DMS114 treated with DMSO at 0.1 percent for 48 hours (cell line): Measurements from ENCODE around the gene TMEM219.
"Not testable (repeated sequence)": the region's sequence is repeated elsewhere in the genome, so short reads cannot be mapped to it uniquely, and the experiment has no call there.

Experiments
- DNase-seq: peaks from one replicate; lab custom pipeline; 2025; ENCODE audit not compliant: unreplicated experiment; lab: John Stamatoyannopoulos, UW

Gene TMEM219

DNA sequence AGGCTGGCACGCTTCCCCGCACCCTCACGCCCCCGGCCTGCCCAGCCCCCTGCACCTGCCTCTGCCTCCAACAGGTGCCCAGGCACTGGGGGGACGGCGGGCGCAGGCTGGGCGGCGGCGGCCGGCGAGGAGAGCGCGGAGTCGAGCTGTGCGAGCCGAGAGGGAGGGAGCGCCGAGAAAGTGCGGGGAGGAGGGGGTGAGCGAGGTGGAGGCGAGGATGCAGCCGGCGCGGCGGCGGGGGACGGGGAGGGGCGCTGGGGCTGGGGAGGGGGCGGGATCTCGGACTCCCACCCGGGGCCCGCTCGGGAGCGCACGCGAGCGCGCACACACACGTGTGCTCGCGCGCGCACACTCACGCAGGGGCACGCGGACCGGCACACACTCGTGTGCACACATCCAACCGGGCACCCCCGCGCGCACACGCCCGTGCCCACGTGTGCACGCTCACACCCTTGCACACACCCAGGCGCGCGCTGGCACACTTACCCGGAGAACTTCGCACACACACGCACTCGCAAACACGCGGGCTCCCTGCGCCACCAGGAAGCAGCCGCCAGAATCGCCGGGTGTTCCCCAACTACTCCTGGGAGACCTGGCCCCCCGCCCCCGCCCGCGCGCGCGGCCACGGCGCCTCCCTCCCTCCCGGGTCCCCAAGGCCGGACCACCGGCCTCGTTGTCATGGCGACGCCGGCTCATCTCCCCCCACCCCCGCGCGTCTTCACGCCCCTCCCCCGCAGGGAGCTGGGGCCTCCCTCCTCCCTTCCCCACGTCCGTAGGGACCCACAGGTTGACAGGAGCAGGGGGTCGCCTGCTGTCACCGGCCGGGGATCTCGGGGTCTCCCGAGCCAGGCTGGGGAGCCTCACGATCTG is 49.2 kb downstream of the TMEM219 start, which contains the start of gene DOC2A:
Gene DOC2A (minus strand): TSS at position 184 of the 870 bp plus-strand sequence. CDS start 805 bp downstream, outside the sequence.
- no peak for DNase-seq

DNA sequence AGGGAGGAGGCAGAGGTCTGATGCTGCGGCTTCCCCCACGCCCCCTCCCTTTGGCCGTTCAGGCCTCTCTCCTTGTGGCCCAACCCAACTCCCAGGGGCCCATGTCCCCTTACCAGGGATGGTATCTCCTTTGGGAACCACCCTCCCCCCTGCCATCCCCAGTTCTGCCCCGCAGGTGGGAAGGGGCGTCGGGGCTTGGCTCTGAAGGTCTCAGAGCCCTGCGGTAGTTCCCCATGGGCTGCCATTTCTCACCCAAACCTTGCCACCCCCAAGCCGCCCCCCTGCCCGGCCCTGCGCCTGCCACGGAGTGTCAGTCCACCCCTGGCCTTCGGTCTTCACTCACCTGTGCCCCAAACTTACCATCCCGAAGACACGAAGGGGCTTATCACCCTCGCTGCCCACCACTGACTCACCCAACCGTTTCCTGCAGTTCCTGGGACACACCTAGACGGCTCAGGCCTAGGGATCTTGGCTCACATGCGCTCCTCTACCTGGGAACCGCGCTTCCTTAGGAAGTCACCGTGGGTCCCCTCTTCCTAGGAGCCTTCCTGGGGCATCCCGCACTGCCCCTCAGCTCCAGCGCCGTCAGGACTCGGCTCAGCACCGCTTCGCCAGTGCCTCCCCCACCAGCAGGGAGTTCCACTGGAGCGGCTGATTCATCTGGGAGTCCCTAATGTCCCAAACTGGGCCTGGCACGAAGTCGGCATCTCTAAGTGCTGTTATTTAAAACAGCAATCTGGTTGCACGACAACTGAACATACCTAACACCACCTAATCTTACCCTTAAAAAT is 50.0 kb downstream of the TMEM219 start:
- no peak for DNase-seq

DNA sequence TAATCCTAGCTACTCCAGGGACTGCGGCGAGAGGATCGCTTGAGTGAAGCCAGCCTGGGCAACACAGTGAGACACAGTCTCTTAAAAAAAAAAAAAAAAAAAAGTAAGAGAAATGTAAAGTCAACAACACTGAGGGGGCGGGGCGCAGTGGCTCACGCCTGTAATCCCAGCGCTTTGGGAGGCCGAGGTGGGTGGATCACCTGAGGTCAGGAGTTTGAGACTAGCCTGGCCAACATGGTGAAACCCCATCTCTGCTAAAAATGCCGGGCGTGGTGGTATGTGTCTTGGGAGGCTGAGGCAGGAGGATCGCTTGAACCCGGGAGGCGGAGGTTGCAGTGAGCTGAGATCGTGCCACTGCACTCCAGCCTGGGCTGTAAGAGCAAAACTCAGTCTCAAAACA is 50.7 kb downstream of the TMEM219 start:
- DNase-seq: not testable (repeated sequence)

DNA sequence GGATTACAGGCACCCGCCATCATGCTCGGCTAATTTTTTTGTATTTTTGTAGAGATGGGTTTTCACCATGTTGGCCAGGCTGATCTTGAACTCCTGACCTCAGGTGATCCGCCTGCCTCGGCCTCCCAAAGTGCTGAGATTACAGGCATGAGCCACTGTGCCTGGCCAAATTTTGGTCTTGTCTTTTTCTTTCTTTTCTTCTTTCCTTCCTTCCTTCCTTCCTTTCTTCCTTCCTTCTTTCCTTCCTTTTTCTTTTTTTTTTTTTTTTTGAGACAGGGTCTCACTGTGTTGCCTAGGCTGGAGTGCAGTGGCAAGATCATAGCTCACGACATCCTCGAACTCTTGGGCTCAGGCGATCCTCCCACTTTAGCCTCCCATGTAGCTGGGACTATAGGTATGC is 53.6 kb downstream of the TMEM219 start:
- not testable (repeated sequence) for DNase-seq

DNA sequence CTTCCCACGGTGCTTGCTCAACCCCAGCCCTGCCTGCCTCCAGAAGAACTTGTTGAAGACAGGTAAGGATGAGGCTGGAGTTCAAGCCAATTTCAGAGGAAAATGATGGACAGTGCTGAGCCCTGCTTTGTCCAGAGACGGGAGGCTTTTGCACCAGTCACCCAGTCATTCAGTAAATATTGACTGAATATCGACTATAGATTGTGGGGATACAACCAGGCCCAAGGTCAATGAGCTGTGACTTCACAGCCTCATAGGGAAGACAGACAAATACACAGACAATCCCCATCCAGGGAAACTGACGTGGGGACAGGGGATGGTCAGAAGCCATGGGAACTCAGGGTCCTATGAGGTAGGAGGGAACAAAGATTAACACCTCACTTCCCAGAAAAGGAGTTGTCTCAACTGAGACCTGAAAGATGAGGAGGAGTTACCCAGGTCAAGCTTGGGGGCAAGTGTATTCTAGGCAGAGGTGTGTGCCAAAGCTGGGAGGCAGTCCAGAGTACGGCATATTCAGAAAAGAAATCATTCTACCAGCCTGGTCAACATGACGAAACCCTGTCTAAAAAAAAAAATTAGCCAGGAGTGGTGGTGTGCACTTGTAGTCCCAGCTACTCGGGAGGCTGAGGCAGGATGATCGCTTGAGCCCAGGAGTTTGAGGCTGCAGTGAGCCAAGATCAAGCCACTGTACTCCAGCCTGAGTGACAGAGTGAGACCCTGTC is 54.8 kb downstream of the TMEM219 start:
- DNase-seq: no peak

DNA sequence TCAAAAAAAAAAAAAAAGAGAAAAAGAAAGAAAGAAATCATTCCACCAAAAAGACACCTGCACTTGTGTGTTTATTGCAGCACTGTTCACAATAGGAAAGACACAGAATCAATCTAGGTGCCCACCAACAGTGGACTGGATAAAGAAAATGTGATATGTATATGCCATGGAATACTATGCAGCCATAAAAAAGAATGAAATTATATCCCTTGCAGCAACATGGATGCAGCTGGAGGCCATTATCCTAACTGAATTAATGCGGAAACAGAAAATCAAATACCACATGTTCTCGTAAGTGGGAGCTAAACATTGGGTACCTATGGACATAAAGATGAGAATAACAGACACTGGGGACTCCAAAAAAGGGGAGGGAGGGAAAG is 55.4 kb downstream of the TMEM219 start:
- DNase-seq: no peak

DNA sequence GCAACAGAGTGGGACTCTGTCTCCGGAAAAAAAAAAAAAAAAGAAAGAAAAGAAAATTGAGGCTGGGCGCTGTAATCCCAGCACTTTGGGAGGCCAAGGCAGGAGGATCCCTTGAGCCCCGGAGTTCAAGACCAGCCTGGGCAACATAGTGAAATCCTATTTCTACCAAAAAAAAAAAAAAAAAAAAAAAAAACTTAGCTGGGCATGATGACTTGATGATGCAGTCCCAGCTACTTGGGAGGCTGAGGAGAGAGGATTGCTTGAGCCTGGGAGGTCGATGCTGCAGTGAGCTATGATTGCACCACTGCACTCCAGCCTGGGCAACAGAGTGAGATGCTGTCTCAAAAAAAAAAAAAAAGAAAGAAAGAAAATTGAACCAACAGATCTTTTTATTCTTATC is 56.1 kb downstream of the TMEM219 start:
- not testable (repeated sequence) for DNase-seq

DNA sequence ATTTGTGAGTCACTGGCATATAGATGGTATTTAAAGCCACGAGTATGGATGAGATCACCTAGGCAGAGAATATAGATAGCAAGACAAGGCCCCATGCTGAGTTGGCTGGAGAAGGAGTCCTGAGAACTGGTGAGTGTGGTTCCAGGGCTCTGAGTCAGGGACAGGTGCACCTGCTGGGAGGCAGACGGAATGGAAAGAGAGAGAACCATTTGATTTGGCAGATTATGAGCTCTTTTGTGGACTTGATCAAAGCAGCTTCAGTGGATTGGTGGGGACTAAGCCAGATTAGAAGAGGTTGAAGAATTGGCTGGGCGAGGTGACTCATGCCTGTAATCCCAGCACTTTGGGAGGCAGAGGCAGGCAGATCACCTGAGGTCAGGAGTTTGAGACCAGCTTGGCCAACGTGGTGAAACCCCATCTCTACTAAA is 56.9 kb downstream of the TMEM219 start:
- no peak for DNase-seq
